GM19452 (cell line): ENCODE measurements around the gene DNAAF5.

Experiments
- ATAC-seq: cut with Tn5 transposase; IDR thresholded peaks from one replicate; pipeline ENCODE4 v1.9.1; 2021; ENCODE audit not compliant: unreplicated experiment

DNAAF5 gene

DNA sequence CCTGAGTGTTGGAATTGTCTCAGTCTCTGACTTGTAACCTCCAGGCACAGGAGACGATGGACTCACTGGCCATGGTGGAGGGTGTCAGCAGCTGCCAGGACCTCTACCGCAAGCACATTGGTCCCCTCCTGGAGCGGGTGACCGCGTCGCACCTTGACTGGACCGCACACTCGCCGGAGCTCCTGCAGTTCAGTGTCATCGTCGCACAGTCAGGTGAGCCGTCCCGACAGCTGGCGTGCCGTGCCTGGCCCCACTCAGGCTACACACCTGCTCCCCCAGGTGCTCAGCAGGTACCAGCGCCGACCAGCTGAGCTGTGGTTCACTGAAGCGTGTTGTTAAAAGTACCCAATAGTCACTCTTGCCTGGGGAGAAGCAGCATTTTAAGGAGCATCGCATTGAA, 37.3 kb downstream of the DNAAF5 start:
- no peak for ATAC-seq

DNA sequence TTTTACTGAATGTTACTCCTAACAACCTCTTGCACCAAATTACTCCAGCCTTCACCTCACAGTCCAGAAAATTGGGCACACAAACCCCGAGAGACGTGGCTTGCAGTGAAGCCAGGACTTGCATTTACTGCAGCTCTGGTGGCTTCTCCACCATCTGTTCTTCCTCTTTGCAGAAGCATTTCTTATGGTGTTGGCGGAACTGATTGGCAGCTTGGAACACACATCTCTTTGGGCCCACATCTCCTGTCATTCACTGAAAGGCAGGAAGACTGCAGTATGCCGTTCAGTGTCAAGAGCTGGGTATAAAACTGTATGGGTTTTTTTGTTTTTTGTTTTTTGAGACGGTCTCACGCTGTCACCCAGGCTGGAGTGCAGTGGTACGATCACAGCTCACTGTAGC, 38.9 kb downstream of the DNAAF5 start:
- no peak for ATAC-seq

DNA sequence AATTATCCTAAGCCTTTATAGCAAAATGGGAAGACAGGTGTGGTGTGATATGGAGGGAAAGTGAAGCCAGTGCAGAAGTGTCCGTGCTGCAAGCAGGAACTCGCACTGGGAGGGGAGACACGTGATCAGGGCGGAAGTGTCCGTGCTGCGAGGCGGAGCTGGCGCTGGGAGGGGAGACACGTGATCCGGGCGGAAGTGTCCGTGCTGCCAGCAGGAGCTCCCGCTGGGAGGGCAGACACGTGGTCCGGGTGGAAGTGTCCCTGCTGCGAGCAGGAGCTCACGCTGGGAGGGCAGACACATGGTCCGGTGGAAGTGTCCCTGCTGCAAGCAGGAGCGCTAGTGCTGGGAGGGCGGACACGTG, 41.1 kb downstream of the DNAAF5 start:
- ATAC-seq: no peak

DNA sequence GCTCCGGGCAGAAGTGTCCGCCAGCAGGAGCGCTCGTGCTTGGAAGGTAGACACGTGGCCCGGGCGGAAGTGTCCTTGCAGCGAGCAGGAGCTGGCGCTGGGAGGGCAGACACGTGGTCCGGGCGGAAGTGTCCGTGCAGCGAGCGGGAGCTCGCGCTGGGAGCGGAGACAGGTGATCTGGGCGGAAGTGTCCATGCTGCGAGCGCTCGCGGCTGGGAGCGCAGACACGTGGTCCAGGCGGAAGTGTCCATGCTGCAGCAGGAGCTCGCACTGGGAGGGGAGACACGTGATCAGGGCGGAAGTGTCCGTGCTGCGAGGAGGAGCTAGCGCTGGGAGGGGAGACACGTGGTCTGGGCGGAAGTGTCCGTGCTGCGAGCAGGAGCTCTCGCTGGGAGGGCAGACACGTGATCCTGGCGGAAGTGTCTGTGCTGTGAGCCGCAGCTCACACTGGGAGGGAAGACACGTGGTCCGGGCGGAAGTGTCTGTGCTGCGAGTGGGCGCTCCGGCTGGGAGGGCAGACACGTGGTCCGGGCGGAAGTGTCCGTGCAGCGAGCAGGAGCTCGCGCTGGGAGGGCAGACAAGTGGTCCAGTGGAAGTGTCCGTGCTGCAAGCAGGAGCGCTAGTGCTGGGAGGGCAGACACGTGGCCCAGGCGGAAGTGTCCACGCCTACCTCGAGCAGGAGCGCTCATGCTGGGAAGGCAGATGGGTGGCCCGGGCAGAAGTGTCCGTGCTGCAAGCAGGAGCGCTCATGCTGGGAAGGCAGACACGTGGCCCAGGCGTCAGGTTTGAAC, 41.6 kb downstream of the DNAAF5 start:
- no peak for ATAC-seq

DNA sequence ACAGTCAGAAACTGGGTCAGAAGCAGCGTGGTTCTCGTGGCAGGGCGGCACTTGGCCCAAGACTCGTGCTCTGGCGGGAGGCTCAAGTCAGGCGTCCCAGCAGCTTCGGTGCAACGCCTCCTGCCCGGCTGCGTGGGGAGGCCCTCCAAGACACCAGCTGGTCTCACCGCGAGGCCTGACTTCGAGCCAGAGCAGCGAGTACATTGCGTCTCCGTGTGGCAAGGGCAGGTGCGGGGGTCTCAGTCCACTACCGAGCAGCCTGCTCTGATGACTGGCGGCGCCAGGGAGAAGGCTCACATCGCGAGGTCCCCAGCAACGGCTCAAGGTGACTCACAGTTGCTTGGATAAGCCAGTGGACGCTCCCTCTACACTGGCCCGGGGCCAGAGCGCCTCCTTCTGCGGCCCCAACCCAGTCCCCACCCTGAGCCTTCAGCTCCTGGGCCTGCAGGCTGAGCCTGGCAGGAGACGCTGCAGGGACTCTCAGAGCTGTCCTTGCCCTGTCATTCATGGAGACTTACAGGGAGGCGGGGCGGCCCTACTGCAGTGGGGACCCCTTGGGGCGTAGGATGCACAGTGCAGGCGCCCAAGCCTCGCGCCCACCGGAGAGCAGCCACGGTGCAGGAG, 42.5 kb downstream of the DNAAF5 start:
- ATAC-seq: no peak

DNA sequence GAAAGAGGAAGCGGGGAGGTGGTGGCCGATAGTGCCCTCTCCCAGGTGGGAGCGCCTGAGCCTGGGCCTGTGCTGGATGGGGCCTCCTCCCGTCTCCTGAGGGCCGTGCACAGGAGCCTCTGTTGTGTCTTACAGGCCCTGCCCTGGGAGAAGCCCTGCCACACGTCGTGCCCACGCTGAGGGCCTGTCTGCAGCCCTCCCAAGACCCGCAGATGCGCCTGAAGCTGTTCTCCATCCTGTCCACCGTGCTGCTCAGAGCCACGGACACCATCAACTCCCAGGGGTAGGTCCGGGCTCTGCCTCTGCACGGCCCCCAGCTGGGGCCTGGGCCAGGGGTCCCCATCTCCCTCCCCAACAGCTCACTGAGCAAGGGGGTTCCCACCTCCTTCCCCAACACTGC, 43.8 kb downstream of the DNAAF5 start:
- no peak for ATAC-seq

DNA sequence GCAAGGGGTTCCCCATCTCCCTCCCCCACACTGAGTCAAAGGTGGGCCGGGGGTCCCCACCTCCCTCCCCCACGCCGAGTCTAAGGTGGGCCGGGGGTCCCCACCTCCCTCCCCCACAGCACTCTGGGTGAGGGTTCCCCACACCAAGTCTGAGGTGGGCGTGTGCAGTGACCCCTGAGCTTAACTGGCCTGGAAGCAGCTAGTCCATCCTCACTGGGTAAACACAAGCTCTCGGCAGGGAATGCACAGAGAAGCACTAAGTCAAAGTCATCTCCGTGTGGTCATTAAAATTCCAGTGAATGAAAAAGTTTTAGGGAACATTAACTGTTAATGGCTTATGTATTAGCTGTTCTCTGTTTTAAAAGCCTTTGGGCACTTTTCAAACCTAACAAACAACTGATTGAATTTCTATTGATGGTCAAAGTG, 44.3 kb downstream of the DNAAF5 start:
- no peak for ATAC-seq

DNA sequence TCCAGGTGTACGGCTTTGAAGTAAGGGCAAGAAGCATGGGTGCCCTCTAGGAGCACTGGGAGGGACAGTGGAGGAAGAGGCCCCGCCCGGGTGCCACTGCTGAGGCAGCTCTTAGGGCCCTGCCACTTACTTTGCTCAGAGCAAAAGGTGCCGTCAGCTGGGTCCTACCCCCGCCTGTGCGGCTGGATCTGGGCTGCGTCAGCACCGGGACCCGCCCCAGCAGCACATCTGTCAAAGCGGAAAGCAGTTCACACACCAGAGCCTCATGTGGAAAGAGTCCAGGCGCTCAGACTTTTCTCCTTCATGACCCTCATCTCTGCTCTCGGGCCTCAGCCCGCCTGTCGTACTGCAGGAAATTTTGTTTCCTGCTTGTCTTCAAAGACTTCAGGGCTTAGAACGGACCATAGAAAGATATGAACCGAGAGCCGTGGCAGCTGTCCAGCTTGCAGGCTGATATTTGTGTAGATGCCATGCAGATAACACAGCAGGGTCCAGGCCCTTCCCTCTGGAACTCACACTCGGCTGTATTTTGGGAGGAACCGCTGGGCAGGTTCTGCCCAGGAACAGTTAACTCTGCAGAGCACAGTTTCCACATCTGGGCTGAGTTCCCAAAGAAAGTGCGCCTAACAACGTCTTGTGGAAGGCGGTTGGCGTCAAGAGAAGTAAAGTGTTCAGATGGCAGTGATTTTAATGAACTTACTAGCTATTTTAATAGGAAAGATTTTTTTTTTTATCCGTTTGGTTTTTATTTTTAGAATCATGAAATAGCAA, 44.9 kb downstream of the DNAAF5 start:
- ATAC-seq: no peak

DNA sequence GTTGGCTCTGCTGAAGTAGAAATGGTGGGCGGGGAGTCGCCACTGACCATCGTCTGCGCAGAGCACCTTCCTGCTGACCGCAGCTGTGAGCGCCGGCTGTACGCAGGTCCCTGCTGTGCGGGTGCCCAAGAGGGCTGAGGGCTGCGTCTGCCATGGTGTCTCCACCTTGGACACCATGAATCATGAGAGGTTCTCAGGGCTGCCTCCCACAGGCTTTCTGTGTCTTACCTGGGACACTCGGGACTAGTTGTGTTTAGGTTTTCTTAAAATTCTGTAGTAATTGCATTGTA, 45.5 kb downstream of the DNAAF5 start:
- no peak for ATAC-seq

DNA sequence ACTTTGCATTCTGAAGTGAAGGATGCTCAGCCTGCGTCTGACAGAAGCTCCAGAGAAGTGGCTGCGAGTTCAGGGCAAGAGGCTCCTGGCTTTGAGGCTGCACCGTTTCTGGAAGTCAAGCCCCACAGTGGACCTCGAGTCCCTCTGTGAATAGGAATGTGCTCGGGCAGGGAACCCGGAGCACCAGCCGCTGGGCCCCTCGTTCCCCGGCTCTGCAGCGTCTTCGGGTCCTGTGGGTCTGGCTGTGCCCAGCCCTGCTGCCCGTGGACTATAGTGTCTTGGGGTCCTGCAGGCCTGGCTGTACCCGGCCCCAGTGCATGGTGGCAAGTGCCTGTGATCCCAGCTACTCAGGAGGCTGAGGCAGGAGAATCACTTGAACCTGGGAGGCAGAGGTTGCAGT, 45.9 kb downstream of the DNAAF5 start:
- no peak for ATAC-seq

DNA sequence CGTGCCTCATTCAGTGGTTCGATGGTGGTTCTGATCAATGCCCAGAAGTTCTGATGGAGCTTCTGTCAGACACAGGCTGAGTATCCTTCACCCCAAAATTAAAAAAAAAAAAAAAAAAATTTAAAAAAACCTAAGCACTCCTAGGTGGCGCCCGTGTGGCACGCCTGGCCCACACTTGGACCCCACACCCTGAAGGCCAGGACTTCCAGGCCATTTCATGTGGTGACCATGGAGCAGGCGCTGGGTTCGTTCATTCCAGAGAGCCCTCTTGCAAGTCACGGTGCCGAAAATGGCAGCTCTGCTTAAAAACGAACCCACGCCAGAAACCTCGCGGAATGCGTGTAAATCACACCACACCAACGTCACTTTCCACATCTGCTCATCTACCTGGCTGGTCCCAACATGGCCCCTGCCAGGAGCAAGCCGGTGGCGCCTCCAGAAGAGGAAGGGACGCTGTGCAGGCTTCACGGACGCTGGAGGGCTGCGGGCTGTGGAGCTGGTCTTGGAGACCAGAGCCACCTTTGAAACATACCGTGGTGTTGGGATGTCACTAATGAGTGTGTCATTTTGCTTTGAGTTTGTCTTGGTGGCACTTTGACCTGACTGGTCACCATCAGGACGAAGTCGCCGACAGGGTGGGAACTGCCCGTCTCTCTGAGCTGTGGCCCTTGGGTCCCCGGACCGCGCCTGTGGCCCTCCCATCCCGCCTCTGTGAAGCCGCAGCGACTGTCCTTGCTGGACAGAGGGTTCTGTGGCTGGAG, 46.5 kb downstream of the DNAAF5 start:
- ATAC-seq: no peak

DNA sequence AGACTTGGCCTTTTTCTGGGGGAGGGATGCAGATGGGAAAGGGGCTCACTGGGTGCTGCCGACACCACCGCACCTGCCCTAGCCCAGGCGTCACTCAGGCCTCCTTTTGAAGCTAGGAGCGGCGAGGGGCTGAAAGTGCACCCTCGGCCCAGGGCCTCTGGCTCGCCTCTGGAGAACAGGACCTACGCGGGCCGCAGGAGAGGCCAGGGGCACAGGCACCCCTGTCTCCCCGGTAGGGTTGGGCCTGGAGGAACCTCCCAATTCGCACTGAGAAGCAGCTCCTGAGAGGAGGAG, 47.1 kb downstream of the DNAAF5 start:
- no peak for ATAC-seq

DNA sequence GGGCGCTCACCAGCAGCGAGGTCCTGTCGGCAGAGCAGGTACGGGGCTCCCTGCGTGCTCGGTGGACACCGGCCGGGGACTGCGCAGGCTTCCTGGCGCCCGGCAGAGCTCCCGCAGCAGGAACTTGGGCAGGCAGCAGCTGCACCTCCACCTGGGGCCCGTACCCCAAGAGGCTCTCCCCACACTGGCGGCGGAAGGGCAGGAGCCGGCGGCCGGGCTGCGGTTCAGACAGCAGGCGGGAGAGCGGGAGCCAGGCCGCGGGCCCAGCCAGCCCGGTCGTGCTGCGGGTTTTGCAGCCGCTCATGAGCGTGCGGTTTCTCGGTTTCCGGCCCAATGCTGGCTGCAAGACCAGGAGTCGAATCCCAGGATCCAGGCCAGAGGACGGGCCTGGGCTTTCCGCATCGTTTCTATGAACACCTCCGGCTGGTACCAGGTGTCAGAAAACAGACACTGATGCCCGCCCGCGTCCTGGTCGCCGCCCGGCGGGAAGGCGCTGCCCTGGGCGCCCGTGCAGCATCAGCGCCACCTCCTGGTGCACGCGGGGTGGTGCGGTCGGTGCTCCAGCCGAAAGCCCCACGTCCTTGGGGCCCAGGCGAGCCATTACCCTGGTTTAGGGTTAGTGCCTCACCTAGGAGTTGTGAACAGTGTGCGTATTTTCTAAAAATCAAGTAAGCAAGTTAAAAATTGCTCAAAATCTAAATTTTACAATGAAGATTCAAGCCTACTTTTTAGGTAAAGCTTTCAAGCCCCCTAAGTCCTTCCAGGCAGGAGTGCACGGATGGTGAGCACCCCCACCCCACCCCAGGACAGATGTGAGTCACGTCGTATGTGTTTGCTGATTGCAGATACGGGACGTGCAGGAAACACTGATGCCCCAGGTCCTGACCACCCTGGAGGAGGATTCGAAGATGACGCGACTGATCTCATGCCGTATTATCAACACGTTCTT, 47.9 kb downstream of the DNAAF5 start:
- no peak for ATAC-seq

DNA sequence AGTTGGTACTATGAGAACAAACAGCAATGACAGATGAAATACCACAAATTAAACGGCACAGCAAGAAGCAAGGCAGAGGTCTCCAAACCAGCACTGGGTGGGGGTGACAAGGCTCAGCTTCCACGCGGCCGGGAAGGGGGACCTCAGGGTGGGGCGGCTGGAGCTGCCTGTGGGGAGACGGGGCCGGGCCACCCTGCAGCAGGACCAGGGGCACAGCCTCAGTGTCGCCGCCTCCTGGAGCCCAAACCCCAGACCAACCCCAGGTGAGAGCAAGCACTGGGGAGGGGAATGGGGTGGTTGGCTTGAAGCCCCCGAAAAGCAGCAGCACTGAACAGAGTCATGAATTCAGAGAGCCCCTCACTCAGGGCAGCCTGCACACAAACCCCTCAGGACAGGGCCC, 49.9 kb downstream of the DNAAF5 start:
- no peak for ATAC-seq

DNA sequence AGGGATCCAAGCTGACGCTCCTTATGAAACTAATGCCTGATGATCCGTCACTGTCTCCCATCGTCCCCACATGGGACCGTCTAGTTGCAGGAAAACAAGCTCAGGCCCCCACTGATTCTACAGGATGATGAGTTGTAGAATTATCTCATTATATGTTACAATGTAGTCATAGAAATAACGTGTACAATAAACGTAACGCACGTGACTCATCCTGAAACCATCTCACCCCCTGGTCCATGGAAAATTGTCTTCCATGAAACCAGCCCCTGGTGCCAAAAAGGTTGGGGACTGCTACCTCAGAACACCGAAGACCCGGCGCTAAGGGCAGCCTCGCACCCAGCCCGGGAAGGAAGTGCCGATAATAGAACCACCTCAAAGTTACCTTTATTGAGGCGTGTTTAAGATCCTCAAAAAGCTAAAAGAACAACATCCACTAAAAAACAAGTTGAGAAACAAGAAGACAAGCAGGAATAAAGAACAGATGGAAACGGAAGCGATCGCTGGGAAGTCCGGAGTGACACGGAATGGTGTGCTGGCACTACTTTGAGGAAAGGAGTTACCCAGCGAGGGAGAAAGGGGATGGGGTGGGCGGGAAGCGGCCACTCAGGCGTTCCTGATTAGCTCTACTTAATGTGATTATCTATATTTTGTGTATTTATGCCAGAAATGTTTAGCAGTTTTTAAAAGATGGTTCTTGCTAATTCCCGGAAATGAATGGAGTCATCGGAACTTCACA, 50.7 kb downstream of the DNAAF5 start:
- ATAC-seq: no peak

DNA sequence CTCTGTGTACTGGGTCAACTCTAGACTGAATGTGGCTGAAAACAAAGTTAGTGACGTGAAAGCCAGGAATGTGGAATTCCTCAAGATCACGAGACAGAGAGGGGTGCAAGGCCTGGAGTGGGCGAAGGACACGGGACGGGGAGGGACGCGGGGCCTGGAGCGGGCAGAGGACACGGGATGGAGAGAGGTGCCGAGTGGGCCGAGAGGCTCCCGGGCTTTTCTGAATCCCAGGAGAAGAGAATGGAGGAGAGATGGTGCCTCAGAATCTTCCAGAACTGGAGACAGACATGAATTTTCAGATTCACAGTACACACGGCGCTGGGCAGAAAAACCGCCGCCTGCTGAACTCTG, 51.2 kb downstream of the DNAAF5 start:
- no peak for ATAC-seq

DNA sequence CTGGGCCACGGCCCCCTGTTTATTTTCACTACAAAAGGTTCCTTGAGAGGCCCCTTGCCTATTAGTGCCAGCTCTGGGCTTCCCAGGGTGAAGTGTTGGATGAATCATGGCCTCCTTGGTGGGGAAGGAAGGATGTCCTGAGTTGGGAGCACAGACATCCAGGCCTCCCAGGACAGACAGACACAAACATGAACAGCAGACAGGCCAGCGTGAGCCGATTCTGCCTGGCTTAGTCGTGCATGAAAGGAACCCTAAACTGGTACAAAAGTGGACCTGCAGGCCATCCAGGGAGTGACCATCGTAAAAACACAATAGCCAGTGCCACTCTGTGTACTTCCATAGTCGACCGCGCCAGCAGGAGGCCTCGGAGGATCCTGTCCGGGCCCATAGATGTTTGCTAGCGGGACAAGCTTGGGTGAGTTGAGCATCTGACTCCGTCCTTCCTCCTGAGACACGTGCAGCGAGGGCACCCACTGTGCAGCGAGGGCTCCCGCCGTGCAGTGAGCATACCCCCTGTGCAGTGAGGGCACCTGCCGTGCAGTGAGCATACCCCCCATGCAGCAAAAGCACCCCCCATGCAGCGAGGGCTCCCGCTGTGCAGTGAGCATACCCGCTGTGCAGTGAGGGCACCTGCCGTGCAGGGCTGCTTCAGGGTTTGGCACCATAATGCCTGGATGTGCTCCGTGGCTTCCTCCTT, 51.9 kb downstream of the DNAAF5 start:
- no peak for ATAC-seq

DNA sequence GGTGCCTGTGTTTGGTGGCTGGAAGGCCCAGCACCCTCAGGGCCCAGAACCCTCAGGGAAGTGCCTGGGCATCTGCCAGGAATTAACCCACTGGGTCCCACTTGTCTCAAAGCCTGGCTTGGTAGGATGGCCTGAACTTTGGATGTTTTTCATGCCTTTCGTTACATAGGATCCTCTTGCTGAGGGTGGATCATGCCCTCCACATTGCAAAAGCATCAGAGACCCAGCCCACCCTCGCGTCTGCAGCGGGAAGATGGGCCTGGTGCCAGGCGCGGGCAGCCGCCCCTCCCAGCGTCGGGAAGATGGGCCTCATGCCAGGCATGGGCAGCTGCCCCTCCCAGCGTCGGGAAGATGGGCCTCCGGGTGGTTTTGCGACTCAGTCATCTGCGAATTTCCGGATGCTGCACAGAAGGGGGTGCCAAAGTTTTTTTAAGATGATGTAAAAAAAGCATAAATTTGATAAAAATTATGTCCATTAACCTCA, 52.5 kb downstream of the DNAAF5 start:
- no peak for ATAC-seq

DNA sequence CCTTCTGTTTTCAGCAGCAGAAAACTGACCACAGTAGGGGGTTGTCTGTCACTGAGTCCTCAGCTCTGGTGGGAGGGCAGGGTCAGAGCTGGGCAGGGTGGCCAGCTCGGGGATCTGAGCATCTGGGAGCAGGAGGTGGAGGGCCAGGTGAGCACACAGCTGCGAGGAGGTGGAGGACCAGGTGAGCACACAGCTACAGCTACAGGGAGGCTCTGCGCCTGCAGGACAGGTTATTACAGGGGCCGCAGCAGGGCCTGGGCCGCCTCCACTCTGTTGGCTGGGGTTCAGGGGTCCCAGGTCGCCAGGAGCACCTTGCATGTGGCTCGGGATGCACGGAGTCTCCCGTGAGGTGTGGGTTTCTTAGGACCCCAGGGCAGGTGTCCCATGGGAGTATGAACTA, 53.0 kb downstream of the DNAAF5 start:
- ATAC-seq: no peak
